ENCODE measurements around the gene SRRT.

Gene SRRT

GRCh38 chr7:100874577-100875355 lies at the start of gene SRRT:
Gene SRRT (plus strand): TSS chr7:100875103. CDS start chr7:100875591, 488 bp downstream.
- Histone ChIP-seq H3K9me3 (no peaks in the 10 kb centered on the region), H3K27ac (peak within 1 kb of the TSS; percentile 85 to 93), H3K4me3 (peak within 1 kb of the TSS; percentile 67 to 88), H3K36me3 (peaks cover 29 to 53% (median 50%) of the 10 kb centered on the region in 3 donors), H3K27me3 (no peaks in the 10 kb centered on the region), H3K4me1 (peaks cover 7 to 44% (median 33%) of the 10 kb centered on the region in 4 donors)
- intact Hi-C loops (cut with DNase I; ENCODE audit: low total_unique reads) = no loop called here
- peak; percentile 98 to 99 for DNase-seq
- peak; percentile 66 to 72 for TF ChIP-seq CTCF (IDR thresholded peaks at IDR 0.05)

DNA sequence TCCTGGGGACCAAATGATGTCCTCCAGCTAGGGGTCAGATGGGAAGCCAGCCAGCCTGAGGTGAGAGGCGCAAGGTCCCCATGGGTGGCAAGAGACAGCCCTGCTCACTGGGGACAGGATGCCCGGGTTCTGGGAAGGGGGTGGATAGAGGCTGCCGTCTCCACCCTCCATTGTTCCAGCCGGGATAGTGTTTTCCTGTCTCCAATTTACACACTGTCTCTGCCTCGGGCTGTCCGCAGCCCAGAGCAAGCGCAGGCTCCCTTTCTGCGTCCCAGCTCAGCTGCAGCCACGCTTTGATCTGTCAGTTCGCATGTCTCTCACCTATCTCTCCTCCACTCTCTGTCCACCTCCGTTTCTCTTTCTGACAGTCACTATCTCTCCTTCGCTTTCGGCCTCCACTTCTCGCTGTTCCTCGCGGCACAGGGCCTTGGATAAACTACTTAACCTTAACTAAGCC lies 49.7 kb upstream of the SRRT start:
- intact Hi-C loops (cut with DNase I; ENCODE audit: low total_unique reads) = no loop called here
- H3K4me3 ChIP-seq = peak overlapping the region; percentile 48 to 57
- H3K27me3 ChIP-seq = peaks cover 0 to 73% of the 10 kb centered on the region in 2 donors
- no peak for TF ChIP-seq CTCF (IDR thresholded peaks at IDR 0.05)
- H3K27ac ChIP-seq = no peak overlapping the region
- peaks cover 0 to 29% (median 11%) of the 10 kb centered on the region in 3 donors for H3K36me3 ChIP-seq
- peaks cover 0 to 22% (median 15%) of the 10 kb centered on the region in 4 donors for H3K4me1 ChIP-seq
- no peak for DNase-seq
- no peaks in the 10 kb centered on the region for H3K9me3 ChIP-seq

GRCh38 chr7:100825751-100826513 lies 49.0 kb upstream of the SRRT start:
- Histone ChIP-seq H3K9me3 (no peaks in the 10 kb centered on the region), H3K4me3 (peak overlapping the region; percentile 48 to 57), H3K27ac (no peak overlapping the region), H3K27me3 (peaks cover 0 to 73% of the 10 kb centered on the region in 2 donors), H3K36me3 (peaks cover 0 to 29% (median 11%) of the 10 kb centered on the region in 3 donors), H3K4me1 (peaks cover 0 to 22% (median 15%) of the 10 kb centered on the region in 4 donors)
- no peak for TF ChIP-seq CTCF (IDR thresholded peaks at IDR 0.05)
- intact Hi-C loops (cut with DNase I; ENCODE audit: low total_unique reads) = no loop called here
- no peak for DNase-seq

DNA sequence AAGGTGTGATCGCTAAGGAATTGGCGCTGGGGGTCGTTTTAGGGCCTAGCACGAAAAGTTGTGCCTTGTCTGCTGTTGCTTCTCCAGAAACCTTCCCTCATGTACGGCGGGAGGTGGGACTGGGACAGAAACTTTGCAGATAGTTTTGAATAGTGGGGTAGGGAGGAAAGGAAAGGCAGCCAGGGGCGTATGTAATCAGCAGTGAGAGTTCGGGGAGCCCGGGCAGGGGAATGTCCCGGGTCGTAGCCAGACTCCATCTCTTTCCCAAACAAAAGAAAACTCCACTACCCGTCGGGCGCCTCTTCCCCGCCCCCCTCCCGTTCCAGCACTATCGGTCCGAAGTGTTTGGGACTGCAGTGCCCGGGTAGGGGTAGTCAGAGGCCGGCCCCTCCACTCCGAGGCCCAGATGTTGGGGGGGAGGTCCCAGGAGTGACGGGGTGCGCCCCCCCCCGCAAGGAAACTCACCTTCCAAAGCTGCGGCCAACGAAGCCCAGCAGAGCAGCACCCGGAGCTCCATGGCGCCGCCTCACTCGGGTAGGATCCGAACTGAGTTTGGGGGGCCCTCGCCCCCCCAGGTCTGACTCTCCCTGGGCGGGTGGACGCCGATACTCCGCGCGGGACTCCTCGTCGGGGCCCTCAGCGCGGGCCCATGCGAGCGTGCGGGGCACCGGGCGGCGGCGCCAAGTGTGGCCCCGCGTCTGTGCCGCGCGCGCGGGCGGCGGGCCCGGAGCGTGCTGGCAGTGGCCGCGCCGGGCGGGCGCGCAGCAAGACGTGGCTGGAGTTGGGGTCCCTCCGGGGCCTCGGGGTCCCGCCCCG lies 48.2 kb upstream of the SRRT start:
- H3K4me3 ChIP-seq = peak overlapping the region; percentile 48 to 57
- intact Hi-C loops (cut with DNase I; ENCODE audit: low total_unique reads) = no loop called here

More for the DNA sequence above, 48.2 kb upstream of the SRRT start:
- TF ChIP-seq CTCF (IDR thresholded peaks at IDR 0.05) = no peak
- Histone ChIP-seq H3K4me1 (peaks cover 0 to 22% (median 15%) of the 10 kb centered on the region in 4 donors), H3K27ac (no peak overlapping the region), H3K36me3 (peaks cover 0 to 24% (median 11%) of the 10 kb centered on the region in 3 donors), H3K9me3 (no peaks in the 10 kb centered on the region), H3K27me3 (peaks cover 0 to 73% of the 10 kb centered on the region in 2 donors)
- DNase-seq = no peak
